DND-41 (cell line): ENCODE data around the gene VPS33B.
"Not testable (repeated sequence)": the region's sequence is repeated elsewhere in the genome, so short reads cannot be mapped to it uniquely, and the experiment has no call there.

Experiments
- EZH2 ChIP-seq: IDR thresholded peaks from 3 replicates; pipeline ENCODE4 v1.6.1; 2012; ENCODE audit warnings: borderline replicate concordance, low read depth, mild to moderate bottlenecking, moderate library complexity, low read length, inconsistent platforms; ENCODE audit not compliant: severe bottlenecking
- TF ChIP-seq, protein P1 (sequence below): IDR thresholded peaks from 2 replicates; pipeline ENCODE4 v1.5.1; 2012; ENCODE audit warnings: borderline replicate concordance, low read length, moderate library complexity, mild to moderate bottlenecking; ENCODE audit not compliant: poor library complexity, severe bottlenecking; ENCODE audit errors: extremely low read depth

DNA sequence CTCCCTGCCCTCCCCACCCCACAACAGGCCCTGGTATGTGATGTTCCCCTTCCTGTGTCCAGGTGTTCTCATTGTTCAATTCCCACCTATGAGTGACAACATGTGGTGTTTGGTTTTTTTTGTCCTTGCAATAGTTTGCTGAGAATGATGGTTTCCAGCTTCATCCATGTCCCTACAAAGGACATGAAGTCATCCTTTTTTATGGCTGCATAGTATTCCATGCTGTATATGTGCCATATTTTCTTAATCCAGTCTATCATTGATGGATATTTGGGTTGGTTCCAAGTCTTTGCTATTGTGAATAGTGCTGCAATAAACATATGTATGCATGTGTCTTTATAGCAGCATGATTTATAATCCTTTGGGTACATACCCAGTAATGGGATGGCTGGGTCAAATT lies 23.7 kb upstream of the VPS33B start:
- TF ChIP-seq, protein P1, sequence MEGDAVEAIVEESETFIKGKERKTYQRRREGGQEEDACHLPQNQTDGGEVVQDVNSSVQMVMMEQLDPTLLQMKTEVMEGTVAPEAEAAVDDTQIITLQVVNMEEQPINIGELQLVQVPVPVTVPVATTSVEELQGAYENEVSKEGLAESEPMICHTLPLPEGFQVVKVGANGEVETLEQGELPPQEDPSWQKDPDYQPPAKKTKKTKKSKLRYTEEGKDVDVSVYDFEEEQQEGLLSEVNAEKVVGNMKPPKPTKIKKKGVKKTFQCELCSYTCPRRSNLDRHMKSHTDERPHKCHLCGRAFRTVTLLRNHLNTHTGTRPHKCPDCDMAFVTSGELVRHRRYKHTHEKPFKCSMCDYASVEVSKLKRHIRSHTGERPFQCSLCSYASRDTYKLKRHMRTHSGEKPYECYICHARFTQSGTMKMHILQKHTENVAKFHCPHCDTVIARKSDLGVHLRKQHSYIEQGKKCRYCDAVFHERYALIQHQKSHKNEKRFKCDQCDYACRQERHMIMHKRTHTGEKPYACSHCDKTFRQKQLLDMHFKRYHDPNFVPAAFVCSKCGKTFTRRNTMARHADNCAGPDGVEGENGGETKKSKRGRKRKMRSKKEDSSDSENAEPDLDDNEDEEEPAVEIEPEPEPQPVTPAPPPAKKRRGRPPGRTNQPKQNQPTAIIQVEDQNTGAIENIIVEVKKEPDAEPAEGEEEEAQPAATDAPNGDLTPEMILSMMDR: not testable (repeated sequence)
- TF ChIP-seq EZH2: not testable (repeated sequence)
